NT2/D1 (cell line): ENCODE measurements around the gene ADSL.

Experiments
- YY1 ChIP-seq: IDR thresholded peaks from 2 replicates; pipeline ENCODE4 v1.6.1; 2011; ENCODE audit not compliant: insufficient read length, insufficient read depth
- ZNF274 ChIP-seq: IDR thresholded peaks from 2 replicates; pipeline ENCODE4 v1.6.1; 2011; ENCODE audit warnings: mild to moderate bottlenecking, low read depth, low read length

- TF ChIP-seq YY1 (no peak), ZNF274 (no peak)
These were observed 77.8 kb downstream of the ADSL start for GRCh38 chr22:40423882-40424640.
